Type B pancreatic cell (in vitro differentiated cells): ENCODE measurements around the gene CDO1. TPM values are rescaled to one million over a fixed set of nuclear protein-coding genes. Genes with fewer than 3 reads are reported as not detected.

Experiments used
- DNase-seq: peaks from one replicate; pipeline ENCODE4 v3.0.0; 2021; ENCODE audit warnings: mixed read lengths; ENCODE audit not compliant: unreplicated experiment; ENCODE audit errors: extremely low spot score
- H3K27ac Mint-ChIP-seq: 2 replicates; pipeline ENCODE4 v1.8.0; 2021; ENCODE audit warnings: mild to moderate bottlenecking, mixed read lengths
- H3K27me3 Mint-ChIP-seq: 2 replicates; pipeline ENCODE4 v1.8.0; 2021; ENCODE audit warnings: mixed read lengths
- H3K36me3 Mint-ChIP-seq: 2 replicates; pipeline ENCODE4 v1.8.0; 2021; ENCODE audit warnings: mixed read lengths
- H3K4me1 Mint-ChIP-seq: one replicate; pipeline ENCODE4 v1.8.0; 2021; ENCODE audit warnings: mixed read lengths; ENCODE audit not compliant: unreplicated experiment
- H3K4me3 Mint-ChIP-seq: 2 replicates; pipeline ENCODE4 v1.8.0; 2021; ENCODE audit warnings: mild to moderate bottlenecking, mixed read lengths
- H3K9me3 Mint-ChIP-seq: 2 replicates; pipeline ENCODE4 v1.8.0; 2021; ENCODE audit warnings: mixed read lengths
- CTCF ChIP-seq: fragments of 200-600 bp; sonication (generic); conservative IDR thresholded peaks from 2 replicates; pipeline ENCODE4 v1.5.0; 2021; ENCODE audit warnings: antibody characterized with exemption, mild to moderate bottlenecking
- total RNA-seq: library from RNA; stranded (reverse); gene quantifications from 2 replicates; pipeline ENCODE4 v1.2.1, GENCODE V29; 2021; ENCODE audit warnings: low replicate concordance

CDO1 gene
- total RNA-seq, 1 donor from 2014 or later: 27.9 TPM

GRCh38 chr5:115815006-115815692 lies 1.3 kb downstream of the CDO1 start:
- DNase-seq: no peak
- H3K9me3 Mint-ChIP-seq: no peaks in the 10 kb centered on the region
- H3K4me1 Mint-ChIP-seq: peaks cover 19% of the 10 kb centered on the region
- H3K4me3 Mint-ChIP-seq: peak overlapping the region; percentile 86
- TF ChIP-seq CTCF: peak; percentile 54
- H3K36me3 Mint-ChIP-seq: peaks cover 15% of the 10 kb centered on the region
- H3K27me3 Mint-ChIP-seq: peaks cover 37% of the 10 kb centered on the region
- H3K27ac Mint-ChIP-seq: no peak overlapping the region

- H3K9me3 Mint-ChIP-seq: no peaks in the 10 kb centered on the region
These were observed 2.7 kb downstream of the CDO1 start for GRCh38 chr5:115813719-115814118.

GRCh38 chr5:115812372-115812771 lies 4.1 kb downstream of the CDO1 start:
- DNase-seq: no peak
- TF ChIP-seq CTCF: no peak
- Mint-ChIP-seq H3K27me3 (peaks cover 29% of the 10 kb centered on the region), H3K4me3 (no peak overlapping the region), H3K27ac (no peak overlapping the region), H3K9me3 (peaks cover 2% of the 10 kb centered on the region), H3K4me1 (peaks cover 19% of the 10 kb centered on the region), H3K36me3 (peaks cover 24% of the 10 kb centered on the region)

More at GRCh38 chr5:115813719-115814118, 2.7 kb downstream of the CDO1 start:
- H3K27ac Mint-ChIP-seq: no peak overlapping the region
- peak overlapping the region; percentile 69 for H3K4me3 Mint-ChIP-seq
- H3K4me1 Mint-ChIP-seq: peaks cover 19% of the 10 kb centered on the region
- no peak for DNase-seq
- TF ChIP-seq CTCF: no peak
- peaks cover 31% of the 10 kb centered on the region for H3K27me3 Mint-ChIP-seq
- peaks cover 20% of the 10 kb centered on the region for H3K36me3 Mint-ChIP-seq

- H3K27ac Mint-ChIP-seq: no peak overlapping the region
- H3K36me3 Mint-ChIP-seq: peaks cover 26% of the 10 kb centered on the region
- no peak for DNase-seq
- no peak for TF ChIP-seq CTCF
- peaks cover 4% of the 10 kb centered on the region for H3K9me3 Mint-ChIP-seq
- H3K4me3 Mint-ChIP-seq: no peak overlapping the region
- peaks cover 19% of the 10 kb centered on the region for H3K4me1 Mint-ChIP-seq
- H3K27me3 Mint-ChIP-seq: peaks cover 26% of the 10 kb centered on the region
These were observed 5.1 kb downstream of the CDO1 start for GRCh38 chr5:115811406-115811805.

GRCh38 chr5:115810761-115811160 lies 5.7 kb downstream of the CDO1 start:
- no peak overlapping the region for H3K27ac Mint-ChIP-seq
- peaks cover 19% of the 10 kb centered on the region for H3K4me1 Mint-ChIP-seq
- no peak for DNase-seq
- no peak overlapping the region for H3K4me3 Mint-ChIP-seq
- peaks cover 26% of the 10 kb centered on the region for H3K36me3 Mint-ChIP-seq
- TF ChIP-seq CTCF: no peak
- peaks cover 23% of the 10 kb centered on the region for H3K27me3 Mint-ChIP-seq
- peaks cover 4% of the 10 kb centered on the region for H3K9me3 Mint-ChIP-seq
